ENCODE measurements around the gene FOXA3. TPM values are rescaled to one million over a fixed set of nuclear protein-coding genes. Genes with fewer than 3 reads are reported as not detected.

Gene FOXA3
- polyA plus RNA-seq, 3 donors, result 0.15 to 0.26 (median 0.21) TPM

- no peak for DNase-seq
Observed at GRCh38 chr19:45872095-45872919, 8.2 kb downstream of the FOXA3 start.

GRCh38 chr19:45873219-45873772 lies 9.2 kb downstream of the FOXA3 start:
- DNase-seq, result no peak

GRCh38 chr19:45874620-45874966 lies 10.5 kb downstream of the FOXA3 start:
- no peak for DNase-seq

GRCh38 chr19:45876161-45876410 lies 12.0 kb downstream of the FOXA3 start:
- no peak for DNase-seq

GRCh38 chr19:45876411-45877197 lies 12.5 kb downstream of the FOXA3 start:
- peak; percentile 57 for DNase-seq

- no peak for DNase-seq
Observed at GRCh38 chr19:45878043-45878794, 14.1 kb downstream of the FOXA3 start.

GRCh38 chr19:45879055-45879454 lies 14.9 kb downstream of the FOXA3 start:
- DNase-seq, result no peak

GRCh38 chr19:45879971-45880370 lies 15.8 kb downstream of the FOXA3 start:
- DNase-seq, result no peak

GRCh38 chr19:45881082-45881908 lies 17.2 kb downstream of the FOXA3 start:
- DNase-seq, result no peak

- peak; percentile 15 for DNase-seq
Observed at GRCh38 chr19:45881909-45882528, 17.9 kb downstream of the FOXA3 start.

- peak; percentile 81 for DNase-seq
Observed at GRCh38 chr19:45882652-45883585, 18.8 kb downstream of the FOXA3 start.

- DNase-seq, result no peak
Observed at GRCh38 chr19:45883586-45883880, 19.4 kb downstream of the FOXA3 start.

GRCh38 chr19:45883881-45884681 lies 20.0 kb downstream of the FOXA3 start:
- no peak for DNase-seq

- DNase-seq, result no peak
Observed at GRCh38 chr19:45884682-45885555, 20.8 kb downstream of the FOXA3 start.

GRCh38 chr19:45885556-45886426 lies 21.7 kb downstream of the FOXA3 start, which contains the start of gene IRF2BP1:
IRF2BP1 (minus strand) TSS chr19:45886141; CDS start chr19:45885774, 367 bp downstream.
- DNase-seq, result peak; percentile 93

- DNase-seq, result peak; percentile 94
Observed at GRCh38 chr19:45886427-45887199, 22.5 kb downstream of the FOXA3 start.
